DOHH2 (cell line): ENCODE results near the gene DNAJB4.

Experiments
- H3F3A ChIP-seq: fragments of 200-600 bp; sonication (generic), shearing (Covaris generic); 2 replicates; pipeline ENCODE4 v1.6.0; 2016; ENCODE audit warnings: antibody characterized with exemption, mild to moderate bottlenecking; ENCODE audit not compliant: control insufficient read depth, insufficient read depth
- H3K27ac ChIP-seq: fragments of 200-600 bp; sonication (generic); 2 replicates; pipeline ENCODE4 v1.5.1; 2014; ENCODE audit warnings: low read depth, mild to moderate bottlenecking, low read length, moderate library complexity
- H3K27me3 ChIP-seq: fragments of 200-600 bp; sonication (generic); 2 replicates; pipeline ENCODE4 v1.6.1; 2014; ENCODE audit warnings: mild to moderate bottlenecking, low read length, mixed read lengths; ENCODE audit not compliant: control insufficient read depth
- H3K36me3 ChIP-seq: fragments of 200-600 bp; sonication (generic); 2 replicates; pipeline ENCODE4 v1.6.1; 2014; ENCODE audit warnings: mild to moderate bottlenecking, low read length, moderate library complexity, mixed read lengths; ENCODE audit not compliant: control insufficient read depth
- H3K4me1 ChIP-seq: fragments of 200-600 bp; sonication (generic); 2 replicates; pipeline ENCODE4 v1.6.1; 2014; ENCODE audit warnings: mild to moderate bottlenecking, low read length, mixed read lengths; ENCODE audit not compliant: control insufficient read depth
- H3K4me2 ChIP-seq: fragments of 200-600 bp; sonication (generic); 2 replicates; pipeline ENCODE4 v1.6.0; 2014; ENCODE audit warnings: mild to moderate bottlenecking, low read length, moderate library complexity
- H3K4me3 ChIP-seq: fragments of 200-600 bp; sonication (generic); 2 replicates; pipeline ENCODE4 v1.5.1; 2014; ENCODE audit warnings: mild to moderate bottlenecking, low read length, mixed read lengths
- H3K79me2 ChIP-seq: fragments of 200-600 bp; sonication (generic); 2 replicates; pipeline ENCODE4 v1.6.1; 2014; ENCODE audit warnings: mild to moderate bottlenecking, low read length, mixed read lengths; ENCODE audit not compliant: control insufficient read depth
- H3K9me2 ChIP-seq: fragments of 200-600 bp; sonication (generic); replicated peaks from 2 replicates; pipeline ENCODE4 v1.6.1; 2014; ENCODE audit warnings: mild to moderate bottlenecking, low read length, mixed read lengths; ENCODE audit not compliant: control insufficient read depth
- H3K9me3 ChIP-seq: fragments of 200-600 bp; sonication (generic); 2 replicates; pipeline ENCODE4 v1.6.1; 2014; ENCODE audit warnings: antibody characterized with exemption, low read length, mixed read lengths; ENCODE audit not compliant: control insufficient read depth, insufficient read depth
- H4K20me1 ChIP-seq: fragments of 200-600 bp; sonication (generic); 2 replicates; pipeline ENCODE4 v1.6.0; 2014; ENCODE audit warnings: low read depth, mild to moderate bottlenecking, antibody characterized with exemption, low read length, moderate library complexity; ENCODE audit not compliant: control insufficient read depth, insufficient read depth
- CTCF ChIP-seq: fragments of 200-600 bp; sonication (generic); IDR thresholded peaks from one replicate; pipeline ENCODE4 v1.5.1; 2014; ENCODE audit warnings: antibody characterized with exemption, mild to moderate bottlenecking, low read depth, low read length; ENCODE audit not compliant: poor library complexity, severe bottlenecking
- EZH2phosphoT487 ChIP-seq: fragments of 200-600 bp; sonication (generic); IDR thresholded peaks from 2 replicates; pipeline ENCODE4 v1.6.1; 2017; ENCODE audit warnings: borderline replicate concordance, mild to moderate bottlenecking, antibody characterized with exemption, low read length, moderate library complexity, mixed read lengths

Gene DNAJB4

GRCh38 chr1:77983997-77984355 is 20.8 kb upstream of the DNAJB4 start:
- TF ChIP-seq CTCF (no peak), EZH2phosphoT487 (no peak)
- H4K20me1 ChIP-seq = peaks cover 3% of the 10 kb centered on the region; the same call in 1 of the 2 replicates
- no peaks in the 10 kb centered on the region for H3K27me3 ChIP-seq
- H3K79me2 ChIP-seq = peaks cover 81% of the 10 kb centered on the region
- H3F3A ChIP-seq = no peaks in the 10 kb centered on the region
- H3K9me3 ChIP-seq = no peaks in the 10 kb centered on the region
- H3K27ac ChIP-seq = no peak overlapping the region
- no peak overlapping the region for H3K4me3 ChIP-seq
- H3K4me2 ChIP-seq = no peak overlapping the region
- peaks cover 14% of the 10 kb centered on the region for H3K4me1 ChIP-seq
- H3K9me2 ChIP-seq = no peaks in the 10 kb centered on the region
- H3K36me3 ChIP-seq = peaks cover 40% of the 10 kb centered on the region

GRCh38 chr1:77984629-77985028 is 20.1 kb upstream of the DNAJB4 start:
- H3K36me3 ChIP-seq = peaks cover 40% of the 10 kb centered on the region
- H3K4me1 ChIP-seq = peaks cover 15% of the 10 kb centered on the region
- no peaks in the 10 kb centered on the region for H3F3A ChIP-seq
- H3K27me3 ChIP-seq = no peaks in the 10 kb centered on the region
- no peak overlapping the region for H3K4me3 ChIP-seq
- no peak overlapping the region for H3K4me2 ChIP-seq
- peaks cover 3% of the 10 kb centered on the region; the same call in 1 of the 2 replicates for H4K20me1 ChIP-seq
- no peaks in the 10 kb centered on the region for H3K9me2 ChIP-seq
- TF ChIP-seq CTCF = no peak
- no peak for TF ChIP-seq EZH2phosphoT487
- H3K9me3 ChIP-seq = no peaks in the 10 kb centered on the region
- H3K79me2 ChIP-seq = peaks cover 83% of the 10 kb centered on the region
- no peak overlapping the region for H3K27ac ChIP-seq

- Histone ChIP-seq H3K9me2 (no peaks in the 10 kb centered on the region), H4K20me1 (no peaks in the 10 kb centered on the region; the same call in 1 of the 2 replicates), H3K4me1 (peaks cover 4% of the 10 kb centered on the region; the same call in 1 of the 2 replicates), H3K27ac (no peak overlapping the region), H3K79me2 (peaks cover 82% of the 10 kb centered on the region), H3K9me3 (no peaks in the 10 kb centered on the region), H3K36me3 (peaks cover 35% of the 10 kb centered on the region), H3K4me3 (no peak overlapping the region), H3K4me2 (no peak overlapping the region), H3F3A (no peaks in the 10 kb centered on the region), H3K27me3 (no peaks in the 10 kb centered on the region)
- TF ChIP-seq EZH2phosphoT487 = no peak
- TF ChIP-seq CTCF = no peak
Observed at GRCh38 chr1:77986810-77987209, 17.9 kb upstream of the DNAJB4 start.

GRCh38 chr1:77987919-77988318 is 16.8 kb upstream of the DNAJB4 start:
- Histone ChIP-seq H3K9me3 (no peaks in the 10 kb centered on the region), H3K36me3 (peaks cover 28% of the 10 kb centered on the region), H3K4me3 (no peak overlapping the region), H3F3A (no peaks in the 10 kb centered on the region), H3K27ac (no peak overlapping the region), H3K27me3 (no peaks in the 10 kb centered on the region), H3K9me2 (no peaks in the 10 kb centered on the region), H4K20me1 (no peaks in the 10 kb centered on the region), H3K4me1 (peaks cover 4% of the 10 kb centered on the region; the same call in 1 of the 2 replicates), H3K4me2 (no peak overlapping the region), H3K79me2 (peaks cover 73% of the 10 kb centered on the region)
- TF ChIP-seq EZH2phosphoT487 (no peak), CTCF (no peak)
